Muscle of leg (tissue), 11 donors: ENCODE data around the gene NME9. TPM values are rescaled to one million over a fixed set of nuclear protein-coding genes. Genes with fewer than 3 reads are reported as not detected.

Source experiments
- DNase-seq: peaks from one replicate; pipeline ENCODE4 v3.0.0; 2013
- H3K27ac ChIP-seq: one replicate; pipeline ENCODE4 v1.5.1; 2013; ENCODE audit warnings: mild to moderate bottlenecking, low read length, control low read depth
- H3K27me3 ChIP-seq: one replicate; pipeline ENCODE4 v1.6.1; 2013; ENCODE audit warnings: low read length; ENCODE audit not compliant: control insufficient read depth, insufficient read depth
- H3K36me3 ChIP-seq: one replicate; pipeline ENCODE4 v1.6.1; 2013; ENCODE audit warnings: low read length; ENCODE audit not compliant: control insufficient read depth, insufficient read depth
- H3K4me1 ChIP-seq: one replicate; pipeline ENCODE4 v1.6.1; 2013; ENCODE audit warnings: low read length; ENCODE audit not compliant: control insufficient read depth, insufficient read depth
- H3K4me3 ChIP-seq: one replicate; pipeline ENCODE4 v1.5.1; 2013; ENCODE audit warnings: low read length, control low read depth
- H3K9me3 ChIP-seq: replicated peaks from 2 replicates; pipeline ENCODE4 v1.6.1; 2013; ENCODE audit warnings: low read depth, low read length; ENCODE audit not compliant: control insufficient read depth
- WGBS: methylation state at CpG from one replicate; pipeline ENCODE4 v1.1.5; 2013; ENCODE audit warnings: missing lambda C conversion rate; ENCODE audit not compliant: insufficient coverage; 5-methylcytosine and 5-hydroxymethylcytosine counted together
- polyA plus RNA-seq, 8 donors: library from polyadenylated mRNA; unstranded; fragments of 120-200 nt; gene quantifications; one replicate each; pipeline versions ENCODE4 v1.2.1 to v1.2.3, GENCODE V29; 2013; ENCODE audit warnings: inconsistent platforms in 1 of 8, low replicate concordance in 1 of 8; ENCODE audit not compliant: insufficient read length in 8 of 8, insufficient read depth in 1 of 8
- total RNA-seq: library from RNA; stranded (reverse); fragments of 120-200 nt; gene quantifications from one replicate; pipeline ENCODE4 v1.2.4, GENCODE V29; 2013

Gene NME9
- total and polyA plus RNA-seq, 9 donors, result 0.22 to 1.7 (median 0.71) TPM

GRCh38 chr3:138336454-138336999 lies 6.9 kb upstream of the NME9 start:
- H3K27me3 ChIP-seq, result peaks cover 3% of the 10 kb centered on the region
- H3K4me3 ChIP-seq, result no peak overlapping the region
- no peaks in the 10 kb centered on the region for H3K9me3 ChIP-seq
- no peaks in the 10 kb centered on the region for H3K36me3 ChIP-seq
- no CpG with 5 or more reads among the region's 4 CpGs for WGBS
- no peak overlapping the region for H3K27ac ChIP-seq
- DNase-seq, result no peak
- peaks cover 17% of the 10 kb centered on the region for H3K4me1 ChIP-seq

- no peak for DNase-seq
- H3K4me3 ChIP-seq, result no peak overlapping the region
- H3K27ac ChIP-seq, result no peak overlapping the region
- H3K36me3 ChIP-seq, result no peaks in the 10 kb centered on the region
- H3K9me3 ChIP-seq, result no peaks in the 10 kb centered on the region
- H3K27me3 ChIP-seq, result peaks cover 6% of the 10 kb centered on the region
- peaks cover 20% of the 10 kb centered on the region for H3K4me1 ChIP-seq
- WGBS, result 50% methylated on average over 1 of the region's 4 CpGs
Measured at GRCh38 chr3:138334608-138335007, 5.0 kb upstream of the NME9 start.

- H3K4me3 ChIP-seq, result no peak overlapping the region
- peaks cover 8% of the 10 kb centered on the region for H3K4me1 ChIP-seq
- H3K27me3 ChIP-seq, result peaks cover 14% of the 10 kb centered on the region
- H3K36me3 ChIP-seq, result no peaks in the 10 kb centered on the region
- peak; percentile 43 for DNase-seq
- WGBS, result 20% methylated on average over 2 of the region's 4 CpGs
- no peaks in the 10 kb centered on the region for H3K9me3 ChIP-seq
- H3K27ac ChIP-seq, result no peak overlapping the region
Measured at GRCh38 chr3:138332472-138333073, 2.9 kb upstream of the NME9 start.

- Histone ChIP-seq H3K27ac (no peak overlapping the region), H3K9me3 (no peaks in the 10 kb centered on the region)
Measured at GRCh38 chr3:138331143-138331894, 1.7 kb upstream of the NME9 start.

GRCh38 chr3:138329984-138330293 lies 288 bp upstream of the NME9 start:
- 0% methylated on average over 5 of the region's 7 CpGs for WGBS
- Histone ChIP-seq H3K4me3 (peak overlapping the region; percentile 61), H3K27ac (no peak overlapping the region), H3K4me1 (peaks cover 8% of the 10 kb centered on the region), H3K36me3 (no peaks in the 10 kb centered on the region), H3K27me3 (peaks cover 14% of the 10 kb centered on the region), H3K9me3 (no peaks in the 10 kb centered on the region)
- no peak for DNase-seq

More at GRCh38 chr3:138331143-138331894, 1.7 kb upstream of the NME9 start:
- H3K36me3 ChIP-seq, result no peaks in the 10 kb centered on the region
- no peak overlapping the region for H3K4me3 ChIP-seq
- DNase-seq, result no peak
- 67% methylated on average over 3 of the region's 6 CpGs for WGBS
- peaks cover 8% of the 10 kb centered on the region for H3K4me1 ChIP-seq
- peaks cover 14% of the 10 kb centered on the region for H3K27me3 ChIP-seq

- Histone ChIP-seq H3K27me3 (peaks cover 14% of the 10 kb centered on the region), H3K4me1 (peaks cover 10% of the 10 kb centered on the region), H3K4me3 (no peak overlapping the region), H3K36me3 (no peaks in the 10 kb centered on the region), H3K27ac (no peak overlapping the region), H3K9me3 (no peaks in the 10 kb centered on the region)
- 20% methylated on average over 2 of the region's 2 CpGs for WGBS
- DNase-seq, result no peak
Measured at GRCh38 chr3:138328341-138328740, 1.3 kb downstream of the NME9 start.

GRCh38 chr3:138327831-138328230 lies 1.8 kb downstream of the NME9 start:
- H3K27ac ChIP-seq, result no peak overlapping the region
- H3K4me3 ChIP-seq, result no peak overlapping the region
- DNase-seq, result no peak
- no peaks in the 10 kb centered on the region for H3K9me3 ChIP-seq
- 93% methylated on average over 3 of the region's 4 CpGs for WGBS
- H3K36me3 ChIP-seq, result no peaks in the 10 kb centered on the region
- peaks cover 12% of the 10 kb centered on the region for H3K27me3 ChIP-seq
- H3K4me1 ChIP-seq, result peaks cover 11% of the 10 kb centered on the region

- H3K27ac ChIP-seq, result no peak overlapping the region
- H3K9me3 ChIP-seq, result no peaks in the 10 kb centered on the region
- H3K27me3 ChIP-seq, result peaks cover 12% of the 10 kb centered on the region
- WGBS, result 100% methylated on average over 1 of the region's 12 CpGs
- H3K4me1 ChIP-seq, result peaks cover 11% of the 10 kb centered on the region
- no peaks in the 10 kb centered on the region for H3K36me3 ChIP-seq
- H3K4me3 ChIP-seq, result no peak overlapping the region
- DNase-seq, result no peak
Measured at GRCh38 chr3:138326866-138327595, 2.6 kb downstream of the NME9 start.

GRCh38 chr3:138325990-138326389 lies 3.7 kb downstream of the NME9 start:
- Histone ChIP-seq H3K27ac (no peak overlapping the region), H3K36me3 (no peaks in the 10 kb centered on the region), H3K4me3 (no peak overlapping the region), H3K27me3 (peaks cover 12% of the 10 kb centered on the region), H3K4me1 (peaks cover 11% of the 10 kb centered on the region), H3K9me3 (no peaks in the 10 kb centered on the region)
- DNase-seq, result no peak

- Histone ChIP-seq H3K27ac (no peak overlapping the region), H3K36me3 (no peaks in the 10 kb centered on the region), H3K4me3 (no peak overlapping the region), H3K27me3 (peaks cover 2% of the 10 kb centered on the region), H3K9me3 (no peaks in the 10 kb centered on the region), H3K4me1 (peaks cover 3% of the 10 kb centered on the region)
- DNase-seq, result no peak
- WGBS, result 30% methylated on average over 2 of the region's 4 CpGs
Measured at GRCh38 chr3:138323971-138324370, 5.7 kb downstream of the NME9 start.
